Natural killer cell (primary cell): Measurements from ENCODE around the gene PARD3B. TPM values are rescaled to one million over a fixed set of nuclear protein-coding genes. Genes with fewer than 3 reads are reported as not detected.

ENCODE experiments used
- ATAC-seq, 3 donors: fragments of 150-1000 bp in 2 of 3; fragments of 200-7000 bp in 1 of 3; cut with Tn5 transposase; 1 replicate in 1 of 3; 2 replicates in 2 of 3; pipeline ENCODE4 v1.10.0; 2021; ENCODE audit warnings: mild to moderate bottlenecking in 2 of 3, moderate library complexity in 2 of 3
- DNase-seq, 2 donors: peaks; one replicate each; pipeline versions ENCODE4 v3.0.0 to v3.0.0-alpha.2; 2013 to 2021; ENCODE audit warnings: mixed read lengths in 1 of 2
- H3K27ac ChIP-seq: one replicate; pipeline ENCODE4 v1.5.1; 2013; ENCODE audit warnings: mild to moderate bottlenecking, low read length
- H3K27me3 ChIP-seq: one replicate; pipeline ENCODE4 v1.6.1; 2013; ENCODE audit warnings: low read length; ENCODE audit not compliant: control insufficient read depth, insufficient read depth
- H3K36me3 ChIP-seq: one replicate; pipeline ENCODE4 v1.6.1; 2013; ENCODE audit warnings: low read length; ENCODE audit not compliant: control insufficient read depth, insufficient read depth
- H3K4me1 ChIP-seq: one replicate; pipeline ENCODE4 v1.6.1; 2013; ENCODE audit warnings: low read length; ENCODE audit not compliant: control insufficient read depth, insufficient read depth
- H3K4me3 ChIP-seq: one replicate; pipeline ENCODE4 v1.5.1; 2013; ENCODE audit warnings: low read length
- H3K9me3 ChIP-seq: one replicate; pipeline ENCODE4 v1.6.1; 2013; ENCODE audit warnings: low read length; ENCODE audit not compliant: control insufficient read depth, insufficient read depth
- H3K27ac Mint-ChIP-seq, 2 donors: one replicate each; pipeline ENCODE4 v1.8.0; 2022; ENCODE audit warnings: mild to moderate bottlenecking in 2 of 2, mixed read lengths in 2 of 2, moderate library complexity in 1 of 2
- H3K27me3 Mint-ChIP-seq, 2 donors: one replicate each; pipeline ENCODE4 v1.8.0; 2022; ENCODE audit warnings: low read depth in 2 of 2, mixed read lengths in 2 of 2
- H3K36me3 Mint-ChIP-seq: one replicate; pipeline ENCODE4 v1.8.0; 2022; ENCODE audit warnings: mixed read lengths
- H3K4me1 Mint-ChIP-seq, 2 donors: one replicate each; pipeline ENCODE4 v1.8.0; 2022; ENCODE audit warnings: mixed read lengths in 2 of 2
- H3K4me3 Mint-ChIP-seq: one replicate; pipeline ENCODE4 v1.8.0; 2022; ENCODE audit warnings: mild to moderate bottlenecking, moderate library complexity, mixed read lengths
- H3K9me3 Mint-ChIP-seq, 2 donors: one replicate each; pipeline ENCODE4 v1.8.0; 2022; ENCODE audit warnings: mixed read lengths in 2 of 2
- CTCF ChIP-seq: fragments of 200-600 bp; IDR thresholded peaks from one replicate; pipeline ENCODE4 v1.8.0; 2022; ENCODE audit warnings: antibody characterized with exemption
- WGBS: methylation state at CpG from one replicate; pipeline ENCODE4 v1.1.7; 2013; ENCODE audit warnings: missing lambda C conversion rate; ENCODE audit not compliant: insufficient coverage; 5-methylcytosine and 5-hydroxymethylcytosine counted together
- intact Hi-C: fragments of 100-400 bp; cut with micrococcal nuclease; formaldehyde crosslinking; loops from one replicate; pipeline ENCODE4 v1.14.2; 2022
- total RNA-seq, 4 donors: library from RNA; stranded (reverse); fragments of 120-200 nt in 1 of 4; gene quantifications; one replicate each; pipeline versions ENCODE4 v1.2.3 to v1.2.4, GENCODE V29; 2013 to 2022

The PARD3B gene
- total RNA-seq, 3 donors from 2014 or later (not counting 1 experiment from before 2014, with no cell fraction given) = 0.13 to 0.45 TPM; not detected in 1

- intact Hi-C loops = no loop called here
- H3K27me3 Mint-ChIP-seq = peaks cover 20 to 24% of the 10 kb centered on the region in 2 donors
- Histone ChIP-seq H3K27me3 (peaks cover 2% of the 10 kb centered on the region), H3K4me1 (no peaks in the 10 kb centered on the region), H3K4me3 (no peak overlapping the region), H3K9me3 (no peaks in the 10 kb centered on the region), H3K27ac (no peak overlapping the region), H3K36me3 (no peaks in the 10 kb centered on the region)
- no peak overlapping the region for H3K4me3 Mint-ChIP-seq
- TF ChIP-seq CTCF = no peak
- H3K9me3 Mint-ChIP-seq = peaks cover 9 to 13% of the 10 kb centered on the region in 2 donors
- ATAC-seq = no peak
- H3K27ac Mint-ChIP-seq = no peak overlapping the region
- H3K4me1 Mint-ChIP-seq = no peaks in the 10 kb centered on the region
- peaks cover 14% of the 10 kb centered on the region for H3K36me3 Mint-ChIP-seq
- DNase-seq = no peak
- 74% methylated on average over 3 of the region's 3 CpGs for WGBS
Observed at GRCh38 chr2:205607146-205607545, 1061.9 kb downstream of the PARD3B start.

GRCh38 chr2:205609113-205609512, 1063.8 kb downstream of the PARD3B start:
- no peak for ATAC-seq
- no peak overlapping the region for H3K4me3 Mint-ChIP-seq
- Histone ChIP-seq H3K27ac (no peak overlapping the region), H3K27me3 (peaks cover 2% of the 10 kb centered on the region), H3K4me1 (no peaks in the 10 kb centered on the region), H3K4me3 (no peak overlapping the region), H3K36me3 (no peaks in the 10 kb centered on the region), H3K9me3 (no peaks in the 10 kb centered on the region)
- no peaks in the 10 kb centered on the region for H3K4me1 Mint-ChIP-seq
- 33% methylated on average over 8 of the region's 8 CpGs for WGBS
- H3K36me3 Mint-ChIP-seq = no peaks in the 10 kb centered on the region
- intact Hi-C loops = no loop called here
- H3K27me3 Mint-ChIP-seq = peaks cover 16 to 22% of the 10 kb centered on the region in 2 donors
- H3K9me3 Mint-ChIP-seq = peaks cover 3 to 9% of the 10 kb centered on the region in 2 donors
- no peak for DNase-seq
- no peak for TF ChIP-seq CTCF
- H3K27ac Mint-ChIP-seq = no peak overlapping the region

- Histone ChIP-seq H3K4me3 (no peak overlapping the region), H3K27me3 (peaks cover 2% of the 10 kb centered on the region), H3K9me3 (peaks cover 4% of the 10 kb centered on the region), H3K27ac (no peak overlapping the region), H3K4me1 (no peaks in the 10 kb centered on the region), H3K36me3 (no peaks in the 10 kb centered on the region)
- DNase-seq (no peak), ATAC-seq (no peak)
- no peak overlapping the region for H3K27ac Mint-ChIP-seq
- H3K4me1 Mint-ChIP-seq = no peaks in the 10 kb centered on the region
- 67% methylated on average over 1 of the region's 1 CpG for WGBS
- H3K4me3 Mint-ChIP-seq = no peak overlapping the region
- H3K36me3 Mint-ChIP-seq = no peaks in the 10 kb centered on the region
- intact Hi-C loops = no loop called here
- H3K27me3 Mint-ChIP-seq = peaks cover 16 to 18% of the 10 kb centered on the region in 2 donors
- peaks cover 3 to 6% of the 10 kb centered on the region in 2 donors for H3K9me3 Mint-ChIP-seq
- TF ChIP-seq CTCF = no peak
Observed at GRCh38 chr2:205610437-205610836, 1065.2 kb downstream of the PARD3B start.

GRCh38 chr2:205612636-205613035, 1067.4 kb downstream of the PARD3B start:
- no peak overlapping the region for H3K4me3 ChIP-seq
- no peaks in the 10 kb centered on the region for H3K27me3 ChIP-seq
- H3K36me3 ChIP-seq = no peaks in the 10 kb centered on the region
- Mint-ChIP-seq H3K36me3 (no peaks in the 10 kb centered on the region), H3K4me1 (no peaks in the 10 kb centered on the region), H3K27ac (no peak overlapping the region), H3K27me3 (peaks cover 15 to 16% of the 10 kb centered on the region in 2 donors), H3K9me3 (peaks cover 0 to 5% of the 10 kb centered on the region in 2 donors), H3K4me3 (no peak overlapping the region)
- no peak for TF ChIP-seq CTCF
- peaks cover 4% of the 10 kb centered on the region for H3K9me3 ChIP-seq
- 9% methylated on average over 4 of the region's 4 CpGs for WGBS
- ATAC-seq = no peak
- H3K27ac ChIP-seq = no peak overlapping the region
- H3K4me1 ChIP-seq = no peaks in the 10 kb centered on the region
- DNase-seq = peak in 1 of 2 donors; percentile 4
- intact Hi-C loops = no loop called here
